Colonic mucosa (tissue), 4 donors: Measurements from ENCODE around the gene GLP1R. TPM values are rescaled to one million over a fixed set of nuclear protein-coding genes. Genes with fewer than 3 reads are reported as not detected.

Experiments used
- DNase-seq: peaks from one replicate; pipeline ENCODE4 v3.0.0-alpha.2; 2020
- H3K27ac ChIP-seq: fragments of 200-600 bp; one replicate; pipeline ENCODE4 v1.8.0; 2021
- H3K27me3 ChIP-seq: fragments of 200-600 bp; one replicate; pipeline ENCODE4 v1.8.0; 2021
- H3K36me3 ChIP-seq: fragments of 200-600 bp; one replicate; pipeline ENCODE4 v1.8.0; 2021
- H3K4me1 ChIP-seq: fragments of 200-600 bp; one replicate; pipeline ENCODE4 v1.8.0; 2021; ENCODE audit warnings: mild to moderate bottlenecking
- H3K4me3 ChIP-seq: fragments of 200-600 bp; one replicate; pipeline ENCODE4 v1.8.0; 2021
- H3K9ac ChIP-seq, 2 donors: one replicate each; pipeline ENCODE4 v1.7.0; 2013; ENCODE audit warnings: control low read depth in 2 of 2, low read depth in 2 of 2, low read length in 2 of 2
- H3K9me3 ChIP-seq: fragments of 200-600 bp; one replicate; pipeline ENCODE4 v1.8.0; 2021
- intact Hi-C: fragments of 100-400 bp; cut with DNase I; formaldehyde crosslinking; loops from one replicate; pipeline ENCODE4 v1.14.1; 2022
- total RNA-seq, 2 donors: library from RNA; stranded (reverse); fragmentation: NEBNext Ultra II Directional in 1 of 2; extraction: Animal tissue kit (Norgen Biotek cat#: 25700) in 1 of 2; gene quantifications; one replicate each; pipeline ENCODE4 v1.2.1, GENCODE V29; 2021
- TF ChIP-seq, protein P1 (sequence below): fragments of 200-600 bp; IDR thresholded peaks from one replicate; pipeline ENCODE4 v1.8.0; 2022; ENCODE audit warnings: antibody characterized with exemption, mild to moderate bottlenecking
- donor health status: healthy.
- donor health status: DM: no; HTN: no; CAD: no.
- donor health status: DM: no; HTN: no; CAD: no.

The GLP1R gene
- total RNA-seq = not detected

DNA sequence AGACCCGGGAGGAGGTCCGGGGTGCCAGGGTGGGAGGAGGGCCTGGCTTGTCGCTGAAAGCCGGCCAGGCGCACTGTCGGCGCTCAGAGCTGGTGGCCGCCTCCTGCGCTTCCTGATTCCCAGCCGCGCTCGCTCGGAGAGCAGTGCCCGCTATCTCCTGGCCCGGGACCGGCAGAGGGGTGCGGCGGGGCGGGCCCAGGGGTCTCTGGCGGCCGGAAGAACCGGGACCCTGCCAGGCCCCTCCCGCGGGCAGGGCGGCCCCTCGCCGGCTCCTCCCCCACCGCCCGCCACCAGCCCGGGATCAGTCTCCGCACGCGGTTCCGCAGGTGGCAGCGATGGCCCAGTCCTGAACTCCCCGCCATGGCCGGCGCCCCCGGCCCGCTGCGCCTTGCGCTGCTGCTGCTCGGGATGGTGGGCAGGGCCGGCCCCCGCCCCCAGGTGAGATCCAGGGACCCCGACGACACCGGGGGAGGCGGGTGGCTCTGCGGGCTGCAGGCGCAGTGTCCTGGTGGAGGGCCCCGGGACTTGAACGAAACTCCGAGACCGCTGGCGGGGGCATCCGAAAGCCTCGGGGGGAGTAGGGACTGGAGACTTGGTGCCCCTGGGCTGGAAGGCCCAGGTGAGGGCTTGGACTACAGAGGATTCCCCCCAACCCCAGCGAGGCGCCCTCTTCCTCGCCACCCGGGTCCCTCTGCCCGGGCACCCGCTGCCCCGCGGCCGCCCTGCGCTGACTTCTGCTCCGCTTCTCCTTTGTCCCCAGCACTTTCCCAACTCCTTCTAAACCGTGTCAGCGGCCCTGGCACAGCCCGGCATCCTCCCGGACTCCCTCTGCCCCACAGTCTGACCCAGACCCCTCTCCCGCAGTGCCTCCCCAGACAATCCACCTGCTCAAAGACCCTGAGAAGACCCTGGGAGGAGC lies at the start of gene GLP1R:
Gene GLP1R (plus strand): TSS at position 301 of the 919 bp plus-strand sequence. CDS start 60 bp downstream, at position 361.
- no peaks in the 10 kb centered on the region for H3K9me3 ChIP-seq
- no peak within 1 kb of the TSS for H3K27ac ChIP-seq
- DNase-seq = no peak
- H3K36me3 ChIP-seq = no peaks in the 10 kb centered on the region
- no peaks in the 10 kb centered on the region for H3K4me1 ChIP-seq
- intact Hi-C loops = no loop called here
- peak within 1 kb of the TSS; percentile 9 for H3K4me3 ChIP-seq
- TF ChIP-seq, protein P1, sequence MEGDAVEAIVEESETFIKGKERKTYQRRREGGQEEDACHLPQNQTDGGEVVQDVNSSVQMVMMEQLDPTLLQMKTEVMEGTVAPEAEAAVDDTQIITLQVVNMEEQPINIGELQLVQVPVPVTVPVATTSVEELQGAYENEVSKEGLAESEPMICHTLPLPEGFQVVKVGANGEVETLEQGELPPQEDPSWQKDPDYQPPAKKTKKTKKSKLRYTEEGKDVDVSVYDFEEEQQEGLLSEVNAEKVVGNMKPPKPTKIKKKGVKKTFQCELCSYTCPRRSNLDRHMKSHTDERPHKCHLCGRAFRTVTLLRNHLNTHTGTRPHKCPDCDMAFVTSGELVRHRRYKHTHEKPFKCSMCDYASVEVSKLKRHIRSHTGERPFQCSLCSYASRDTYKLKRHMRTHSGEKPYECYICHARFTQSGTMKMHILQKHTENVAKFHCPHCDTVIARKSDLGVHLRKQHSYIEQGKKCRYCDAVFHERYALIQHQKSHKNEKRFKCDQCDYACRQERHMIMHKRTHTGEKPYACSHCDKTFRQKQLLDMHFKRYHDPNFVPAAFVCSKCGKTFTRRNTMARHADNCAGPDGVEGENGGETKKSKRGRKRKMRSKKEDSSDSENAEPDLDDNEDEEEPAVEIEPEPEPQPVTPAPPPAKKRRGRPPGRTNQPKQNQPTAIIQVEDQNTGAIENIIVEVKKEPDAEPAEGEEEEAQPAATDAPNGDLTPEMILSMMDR = no peak
- peaks cover 16% of the 10 kb centered on the region for H3K27me3 ChIP-seq
- no peak within 1 kb of the TSS for H3K9ac ChIP-seq

DNA sequence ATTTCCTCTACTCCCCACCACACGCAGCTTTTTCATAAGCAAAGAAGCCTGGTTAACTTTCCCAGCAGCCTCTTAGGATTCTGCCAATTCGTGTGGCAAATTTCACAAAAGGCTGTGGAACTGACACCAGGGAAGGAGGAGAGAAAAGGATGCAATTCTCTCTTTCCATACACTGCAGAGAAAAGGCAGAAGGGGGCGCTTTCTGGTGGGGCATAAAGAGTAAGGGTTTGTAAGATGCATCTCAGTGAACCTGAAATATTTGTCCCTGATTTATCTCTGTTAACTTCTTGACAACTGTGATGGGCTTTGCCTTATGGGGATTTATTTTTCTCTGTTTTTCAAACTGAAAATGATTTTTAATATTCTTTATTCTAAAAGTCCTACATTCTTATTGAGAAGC lies 45.5 kb upstream of the GLP1R start:
- no peak for DNase-seq
- intact Hi-C loops = no loop called here

DNA sequence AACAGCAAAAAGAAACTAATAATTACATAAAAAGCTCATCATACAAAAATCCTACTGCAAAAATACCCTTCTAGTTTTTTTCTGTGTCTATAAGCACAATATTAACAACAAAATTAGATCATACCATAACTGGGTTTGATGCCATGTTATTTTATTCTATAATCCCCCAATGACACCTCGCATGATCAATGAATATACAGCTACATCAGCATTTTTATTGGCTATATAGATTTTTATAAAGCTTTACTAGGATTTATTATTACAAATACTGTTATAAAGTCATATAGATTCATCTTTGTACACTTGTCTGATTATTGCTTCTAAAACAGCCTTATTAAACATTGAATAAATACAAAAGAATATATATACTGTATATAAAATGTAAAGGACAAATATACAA lies 45.1 kb upstream of the GLP1R start:
- Histone ChIP-seq H3K9me3 (no peaks in the 10 kb centered on the region), H3K27me3 (no peaks in the 10 kb centered on the region), H3K4me1 (no peaks in the 10 kb centered on the region), H3K27ac (no peak overlapping the region), H3K9ac (no peak overlapping the region), H3K4me3 (no peak overlapping the region), H3K36me3 (no peaks in the 10 kb centered on the region)
- no peak for DNase-seq
- TF ChIP-seq, protein P1 = no peak
- intact Hi-C loops = no loop called here

More for the DNA sequence above, 45.5 kb upstream of the GLP1R start:
- Histone ChIP-seq H3K36me3 (no peaks in the 10 kb centered on the region), H3K4me1 (no peaks in the 10 kb centered on the region), H3K27me3 (no peaks in the 10 kb centered on the region), H3K4me3 (no peak overlapping the region), H3K9me3 (no peaks in the 10 kb centered on the region), H3K9ac (no peak overlapping the region), H3K27ac (no peak overlapping the region)
- TF ChIP-seq, protein P1 = no peak

DNA sequence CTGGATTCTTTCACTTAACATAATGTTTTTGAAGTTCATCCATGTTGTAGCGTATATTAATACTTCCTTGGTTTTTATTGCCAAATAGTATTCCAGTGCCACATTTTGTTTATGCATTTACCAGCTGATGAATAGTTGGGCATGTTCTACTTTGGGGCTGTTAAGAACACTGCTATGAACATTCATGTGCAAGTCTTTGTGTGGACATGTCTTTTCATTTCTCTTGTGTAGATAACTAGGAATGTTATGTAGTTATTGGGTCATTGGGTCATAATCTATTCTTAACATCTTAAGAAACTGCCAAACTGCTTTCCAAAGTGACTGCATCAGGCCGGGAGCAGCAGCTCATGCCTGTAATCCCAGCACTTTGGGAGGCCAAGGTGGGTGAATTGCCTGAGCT lies 43.8 kb upstream of the GLP1R start:
- Histone ChIP-seq H3K27me3 (no peaks in the 10 kb centered on the region), H3K36me3 (no peaks in the 10 kb centered on the region), H3K4me1 (no peaks in the 10 kb centered on the region), H3K27ac (no peak overlapping the region), H3K4me3 (no peak overlapping the region), H3K9me3 (no peaks in the 10 kb centered on the region), H3K9ac (no peak overlapping the region)
- intact Hi-C loops = no loop called here
- no peak for DNase-seq
- TF ChIP-seq, protein P1 = no peak

DNA sequence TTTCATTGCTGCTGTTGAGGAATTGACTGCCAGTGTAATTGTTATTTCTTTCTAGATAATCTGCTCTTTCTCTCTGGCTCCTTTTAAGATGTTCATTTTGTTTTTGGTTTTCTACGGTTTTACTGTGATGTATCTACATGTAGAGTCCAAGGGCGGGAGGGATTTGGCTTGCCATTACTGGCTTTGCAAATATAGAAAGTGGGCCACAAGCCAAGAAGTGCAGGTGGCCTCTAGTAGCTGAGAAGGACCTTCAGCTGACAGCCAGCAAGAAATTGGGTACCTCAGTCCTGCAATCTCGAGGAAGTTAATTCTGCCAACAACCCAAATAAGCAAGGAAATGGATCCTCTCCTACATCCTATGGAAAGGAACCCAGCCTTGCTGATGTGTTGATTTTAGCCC lies 42.8 kb upstream of the GLP1R start:
- no peaks in the 10 kb centered on the region for H3K36me3 ChIP-seq
- H3K27ac ChIP-seq = no peak overlapping the region
- TF ChIP-seq, protein P1 = no peak
- intact Hi-C loops = no loop called here
- no peak overlapping the region for H3K4me3 ChIP-seq
- no peaks in the 10 kb centered on the region for H3K27me3 ChIP-seq
- no peaks in the 10 kb centered on the region for H3K4me1 ChIP-seq
- DNase-seq = no peak
- H3K9ac ChIP-seq = no peak overlapping the region
- H3K9me3 ChIP-seq = no peaks in the 10 kb centered on the region
